Measurements from ENCODE around the gene PRCP.

PRCP gene

GRCh38 chr11:82907371-82907770 is 7.1 kb upstream of the PRCP start:
- Histone ChIP-seq H3K27me3 (ENCODE audit: insufficient read depth, insufficient read length) (no peaks in the 10 kb centered on the region), H3K4me1 (ENCODE audit: insufficient read depth, insufficient read length) (no peaks in the 10 kb centered on the region), H3K4me3 (ENCODE audit: insufficient read length, low read depth) (no peak overlapping the region), H3K9ac (ENCODE audit: insufficient read length, low read depth) (no peak overlapping the region), H3K36me3 (ENCODE audit: insufficient read depth, insufficient read length, low read length) (peaks cover 7% of the 10 kb centered on the region), H3K9me3 (ENCODE audit: insufficient read depth, low read length) (peaks cover 15% of the 10 kb centered on the region; the same call in 1 of the 2 replicates)
- TF ChIP-seq YY1 (IDR thresholded peaks at IDR 0.05; ENCODE audit: insufficient read depth, insufficient read length), result no peak
- no peak for TF ChIP-seq SUZ12 (IDR thresholded peaks at IDR 0.05; ENCODE audit: extremely low read depth, insufficient read depth, insufficient read length)
- no peak for TF ChIP-seq ZNF274 (IDR thresholded peaks at IDR 0.05; ENCODE audit: low read depth, low read length)
- no peak for DNase-seq (ENCODE audit: low read depth, low spot score)

- peaks cover 11% of the 10 kb centered on the region; the same call in 1 of the 2 replicates for H3K9me3 ChIP-seq (ENCODE audit: insufficient read depth, low read length)
- no peak for DNase-seq (ENCODE audit: low read depth, low spot score)
Measured at GRCh38 chr11:82906931-82907330, 6.7 kb upstream of the PRCP start.

GRCh38 chr11:82906236-82906635 is 6.0 kb upstream of the PRCP start:
- no peak for TF ChIP-seq ZNF274 (IDR thresholded peaks at IDR 0.05; ENCODE audit: low read depth, low read length)
- no peak for TF ChIP-seq YY1 (IDR thresholded peaks at IDR 0.05; ENCODE audit: insufficient read depth, insufficient read length)
- no peak for TF ChIP-seq SUZ12 (IDR thresholded peaks at IDR 0.05; ENCODE audit: extremely low read depth, insufficient read depth, insufficient read length)
- no peaks in the 10 kb centered on the region for H3K4me1 ChIP-seq (ENCODE audit: insufficient read depth, insufficient read length)
- no peak for DNase-seq (ENCODE audit: low read depth, low spot score)
- no peaks in the 10 kb centered on the region for H3K27me3 ChIP-seq (ENCODE audit: insufficient read depth, insufficient read length)
- peaks cover 3% of the 10 kb centered on the region for H3K36me3 ChIP-seq (ENCODE audit: insufficient read depth, insufficient read length, low read length)
- 0 out of 2 replicates have a peak, but pooled peaks cover 4% of the 10 kb centered on the region for H3K9me3 ChIP-seq (ENCODE audit: insufficient read depth, low read length)
- no peak overlapping the region for H3K4me3 ChIP-seq (ENCODE audit: insufficient read length, low read depth)
- no peak overlapping the region for H3K9ac ChIP-seq (ENCODE audit: insufficient read length, low read depth)

More at GRCh38 chr11:82906931-82907330, 6.7 kb upstream of the PRCP start:
- Histone ChIP-seq H3K36me3 (ENCODE audit: insufficient read depth, insufficient read length, low read length) (peaks cover 6% of the 10 kb centered on the region), H3K4me1 (ENCODE audit: insufficient read depth, insufficient read length) (no peaks in the 10 kb centered on the region), H3K27me3 (ENCODE audit: insufficient read depth, insufficient read length) (no peaks in the 10 kb centered on the region), H3K9ac (ENCODE audit: insufficient read length, low read depth) (no peak overlapping the region), H3K4me3 (ENCODE audit: insufficient read length, low read depth) (no peak overlapping the region)
- TF ChIP-seq SUZ12 (IDR thresholded peaks at IDR 0.05; ENCODE audit: extremely low read depth, insufficient read depth, insufficient read length), result no peak
- no peak for TF ChIP-seq ZNF274 (IDR thresholded peaks at IDR 0.05; ENCODE audit: low read depth, low read length)
- TF ChIP-seq YY1 (IDR thresholded peaks at IDR 0.05; ENCODE audit: insufficient read depth, insufficient read length), result no peak

- H3K27me3 ChIP-seq (ENCODE audit: insufficient read depth, insufficient read length), result no peaks in the 10 kb centered on the region
- H3K36me3 ChIP-seq (ENCODE audit: insufficient read depth, insufficient read length, low read length), result no peaks in the 10 kb centered on the region
- no peaks in the 10 kb centered on the region for H3K4me1 ChIP-seq (ENCODE audit: insufficient read depth, insufficient read length)
- H3K4me3 ChIP-seq (ENCODE audit: insufficient read length, low read depth), result no peak overlapping the region
- no peaks in the 10 kb centered on the region for H3K9me3 ChIP-seq (ENCODE audit: insufficient read depth, low read length)
- H3K9ac ChIP-seq (ENCODE audit: insufficient read length, low read depth), result no peak overlapping the region
- TF ChIP-seq SUZ12 (IDR thresholded peaks at IDR 0.05; ENCODE audit: extremely low read depth, insufficient read depth, insufficient read length) (no peak), ZNF274 (IDR thresholded peaks at IDR 0.05; ENCODE audit: low read depth, low read length) (no peak), YY1 (IDR thresholded peaks at IDR 0.05; ENCODE audit: insufficient read depth, insufficient read length) (no peak)
- no peak for DNase-seq (ENCODE audit: low read depth, low spot score)
Measured at GRCh38 chr11:82903843-82904586, 3.8 kb upstream of the PRCP start.

GRCh38 chr11:82902880-82903279 is 2.6 kb upstream of the PRCP start:
- no peaks in the 10 kb centered on the region for H3K36me3 ChIP-seq (ENCODE audit: insufficient read depth, insufficient read length, low read length)
- H3K4me3 ChIP-seq (ENCODE audit: insufficient read length, low read depth), result peak overlapping the region; percentile 81
- H3K9me3 ChIP-seq (ENCODE audit: insufficient read depth, low read length), result no peaks in the 10 kb centered on the region
- no peaks in the 10 kb centered on the region for H3K4me1 ChIP-seq (ENCODE audit: insufficient read depth, insufficient read length)
- no peaks in the 10 kb centered on the region for H3K27me3 ChIP-seq (ENCODE audit: insufficient read depth, insufficient read length)
- DNase-seq (ENCODE audit: low read depth, low spot score), result no peak
- no peak overlapping the region for H3K9ac ChIP-seq (ENCODE audit: insufficient read length, low read depth)
- TF ChIP-seq ZNF274 (IDR thresholded peaks at IDR 0.05; ENCODE audit: low read depth, low read length) (no peak), SUZ12 (IDR thresholded peaks at IDR 0.05; ENCODE audit: extremely low read depth, insufficient read depth, insufficient read length) (no peak), YY1 (IDR thresholded peaks at IDR 0.05; ENCODE audit: insufficient read depth, insufficient read length) (no peak)

GRCh38 chr11:82901922-82902485 is 1.8 kb upstream of the PRCP start:
- peak overlapping the region; percentile 81 for H3K4me3 ChIP-seq (ENCODE audit: insufficient read length, low read depth)
- H3K36me3 ChIP-seq (ENCODE audit: insufficient read depth, insufficient read length, low read length), result no peaks in the 10 kb centered on the region
- H3K9me3 ChIP-seq (ENCODE audit: insufficient read depth, low read length), result no peaks in the 10 kb centered on the region
- peak overlapping the region; percentile 76 for H3K9ac ChIP-seq (ENCODE audit: insufficient read length, low read depth)
- H3K27me3 ChIP-seq (ENCODE audit: insufficient read depth, insufficient read length), result no peaks in the 10 kb centered on the region
- H3K4me1 ChIP-seq (ENCODE audit: insufficient read depth, insufficient read length), result no peaks in the 10 kb centered on the region
- no peak for DNase-seq (ENCODE audit: low read depth, low spot score)
- TF ChIP-seq SUZ12 (IDR thresholded peaks at IDR 0.05; ENCODE audit: extremely low read depth, insufficient read depth, insufficient read length) (no peak), YY1 (IDR thresholded peaks at IDR 0.05; ENCODE audit: insufficient read depth, insufficient read length) (no peak), ZNF274 (IDR thresholded peaks at IDR 0.05; ENCODE audit: low read depth, low read length) (no peak)

GRCh38 chr11:82901165-82901921 is 1.1 kb upstream of the PRCP start, which contains the start of gene DDIAS:
DDIAS (plus strand) TSS chr11:82901736; CDS start chr11:82914739, 13,003 bp downstream.
- no peak for TF ChIP-seq ZNF274 (IDR thresholded peaks at IDR 0.05; ENCODE audit: low read depth, low read length)
- Histone ChIP-seq H3K9me3 (ENCODE audit: insufficient read depth, low read length) (no peaks in the 10 kb centered on the region), H3K9ac (ENCODE audit: insufficient read length, low read depth) (peak within 1 kb of the TSS; percentile 88), H3K4me1 (ENCODE audit: insufficient read depth, insufficient read length) (no peaks in the 10 kb centered on the region), H3K4me3 (ENCODE audit: insufficient read length, low read depth) (peak within 1 kb of the TSS; percentile 81), H3K27me3 (ENCODE audit: insufficient read depth, insufficient read length) (no peaks in the 10 kb centered on the region), H3K36me3 (ENCODE audit: insufficient read depth, insufficient read length, low read length) (no peaks in the 10 kb centered on the region)
- DNase-seq (ENCODE audit: low read depth, low spot score), result peak; percentile 98

All from NT2/D1 (cell line).